Measurements from ENCODE around the gene HOXA13. TPM values are rescaled to one million over a fixed set of nuclear protein-coding genes. Genes with fewer than 3 reads are reported as not detected.

Gene HOXA13
- total RNA-seq, 2 experiments from 2014 or later: not detected

- DNase-seq (no peak), ATAC-seq (no peak)
- CTCF ChIA-PET: interaction anchor here (1.0 to 2.0 kb wide), 3 partner anchors 13 to 22 kb away, joined by 3 to 13 read pairs (median 4); no protein-coding TSS in a partner anchor
- Mint-ChIP-seq H3K9me3 (ENCODE audit: low read depth) (no peaks in the 10 kb centered on the region), H3K36me3 (no peaks in the 10 kb centered on the region), H3K4me1 (peaks cover 24% of the 10 kb centered on the region), H3K4me3 (no peak overlapping the region), H3K27ac (no peak overlapping the region), H3K27me3 (peaks cover 86% of the 10 kb centered on the region)
Measured at GRCh38 chr7:27182861-27183681, 16.8 kb downstream of the HOXA13 start.

GRCh38 chr7:27182285-27182841 is 17.5 kb downstream of the HOXA13 start:
- H3K27ac Mint-ChIP-seq: no peak overlapping the region
- no peaks in the 10 kb centered on the region for H3K9me3 Mint-ChIP-seq (ENCODE audit: low read depth)
- CTCF ChIA-PET: interaction anchor here (1.0 to 2.0 kb wide), 3 partner anchors 14 to 21 kb away, joined by 3 to 13 read pairs (median 4); no protein-coding TSS in a partner anchor
- H3K4me1 Mint-ChIP-seq: peaks cover 20% of the 10 kb centered on the region
- H3K36me3 Mint-ChIP-seq: no peaks in the 10 kb centered on the region
- H3K27me3 Mint-ChIP-seq: peaks cover 86% of the 10 kb centered on the region
- DNase-seq (no peak), ATAC-seq (no peak)
- no peak overlapping the region for H3K4me3 Mint-ChIP-seq

DNA sequence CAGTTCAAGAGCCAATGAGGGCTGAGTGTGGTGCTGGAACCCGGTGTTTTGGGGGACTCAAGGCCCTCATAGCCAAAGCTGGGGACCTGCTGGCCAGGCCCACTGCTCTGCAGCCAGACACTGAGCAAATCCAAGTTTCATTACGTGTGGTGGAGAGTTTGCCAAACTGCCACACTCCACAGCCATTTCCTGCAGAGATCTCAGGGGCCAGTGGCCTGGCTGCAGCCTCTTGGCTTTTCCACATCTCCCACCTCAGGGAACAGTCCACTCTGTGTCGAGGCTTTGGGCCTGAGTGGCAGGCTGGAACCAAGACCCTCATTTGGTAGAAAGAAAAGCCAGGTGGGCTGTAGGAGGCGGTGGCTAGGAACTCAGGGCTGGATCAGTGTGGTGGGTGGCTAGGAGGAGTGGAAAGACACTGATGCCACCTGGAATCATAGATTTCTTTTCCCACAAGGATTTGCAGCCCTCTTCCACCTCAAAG is 18.1 kb downstream of the HOXA13 start:
- DNase-seq (no peak), ATAC-seq (no peak)
- H3K36me3 Mint-ChIP-seq: no peaks in the 10 kb centered on the region

DNA sequence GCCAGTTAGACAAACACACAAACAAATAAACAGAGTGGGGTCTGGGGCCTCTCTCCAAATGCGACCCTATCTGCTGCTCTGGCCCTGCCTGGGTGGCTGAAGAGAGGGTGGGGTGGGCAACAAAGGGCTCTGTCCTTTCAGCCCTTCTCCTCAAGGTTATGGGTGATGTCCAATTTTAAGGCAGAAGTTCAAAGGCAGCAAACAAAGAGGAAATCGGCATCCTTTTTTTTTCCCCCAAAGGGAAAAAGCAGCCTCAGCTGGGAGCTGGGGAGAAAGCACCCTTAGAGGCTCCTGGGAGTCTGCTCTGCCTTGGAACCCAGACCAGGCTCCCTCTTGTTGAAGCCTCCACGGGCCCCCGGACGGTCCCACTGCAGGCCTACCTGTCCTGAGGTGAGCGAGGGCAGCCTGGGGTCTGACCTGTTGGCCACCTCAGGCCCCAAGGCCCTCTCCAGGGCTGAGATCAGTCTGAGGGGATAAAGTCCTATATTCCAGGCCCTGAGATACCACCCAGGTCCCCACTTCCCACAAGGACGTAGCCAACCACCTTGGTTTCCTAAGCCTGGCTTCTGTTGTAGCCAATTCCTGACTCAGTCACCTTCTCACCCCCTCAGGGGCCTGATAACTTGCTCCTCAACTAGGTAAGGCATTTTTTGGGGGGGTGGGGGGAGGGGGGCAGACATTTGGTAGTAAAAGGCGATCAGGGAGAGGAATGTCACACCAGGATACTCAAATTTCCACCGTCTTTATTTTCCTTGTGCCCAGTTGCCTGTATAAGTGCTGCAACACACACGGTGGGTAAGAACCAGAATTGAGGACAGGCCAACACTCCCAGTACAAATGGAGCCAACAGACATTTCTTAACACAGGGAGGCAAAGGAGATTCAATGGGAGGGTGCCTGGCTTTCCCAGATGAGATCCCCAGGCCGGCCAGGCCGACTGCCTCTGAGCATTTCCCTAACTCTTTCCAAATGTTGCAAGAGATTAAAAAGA is 19.2 kb downstream of the HOXA13 start:
- peaks cover 84% of the 10 kb centered on the region for H3K27me3 Mint-ChIP-seq
- H3K4me3 Mint-ChIP-seq: no peak overlapping the region
- H3K9me3 Mint-ChIP-seq (ENCODE audit: low read depth): no peaks in the 10 kb centered on the region
- CTCF ChIA-PET: interaction anchor here (1.0 to 2.4 kb wide), 11 partner anchors 10 to 1221 kb away, joined by 3 to 13 read pairs (median 6); no protein-coding TSS in a partner anchor
- no peak for DNase-seq
- no peaks in the 10 kb centered on the region for H3K36me3 Mint-ChIP-seq
- no peak overlapping the region for H3K27ac Mint-ChIP-seq
- H3K4me1 Mint-ChIP-seq: peaks cover 14% of the 10 kb centered on the region
- ATAC-seq: no peak

More for the DNA sequence above, 18.1 kb downstream of the HOXA13 start:
- no peaks in the 10 kb centered on the region for H3K9me3 Mint-ChIP-seq (ENCODE audit: low read depth)
- H3K4me1 Mint-ChIP-seq: peaks cover 20% of the 10 kb centered on the region
- no peak overlapping the region for H3K4me3 Mint-ChIP-seq
- CTCF ChIA-PET: interaction anchor here (1.2 kb wide), 1 partner anchor 19 kb away, joined by 4 read pairs; no protein-coding TSS in a partner anchor
- H3K27ac Mint-ChIP-seq: no peak overlapping the region
- H3K27me3 Mint-ChIP-seq: peaks cover 85% of the 10 kb centered on the region

DNA sequence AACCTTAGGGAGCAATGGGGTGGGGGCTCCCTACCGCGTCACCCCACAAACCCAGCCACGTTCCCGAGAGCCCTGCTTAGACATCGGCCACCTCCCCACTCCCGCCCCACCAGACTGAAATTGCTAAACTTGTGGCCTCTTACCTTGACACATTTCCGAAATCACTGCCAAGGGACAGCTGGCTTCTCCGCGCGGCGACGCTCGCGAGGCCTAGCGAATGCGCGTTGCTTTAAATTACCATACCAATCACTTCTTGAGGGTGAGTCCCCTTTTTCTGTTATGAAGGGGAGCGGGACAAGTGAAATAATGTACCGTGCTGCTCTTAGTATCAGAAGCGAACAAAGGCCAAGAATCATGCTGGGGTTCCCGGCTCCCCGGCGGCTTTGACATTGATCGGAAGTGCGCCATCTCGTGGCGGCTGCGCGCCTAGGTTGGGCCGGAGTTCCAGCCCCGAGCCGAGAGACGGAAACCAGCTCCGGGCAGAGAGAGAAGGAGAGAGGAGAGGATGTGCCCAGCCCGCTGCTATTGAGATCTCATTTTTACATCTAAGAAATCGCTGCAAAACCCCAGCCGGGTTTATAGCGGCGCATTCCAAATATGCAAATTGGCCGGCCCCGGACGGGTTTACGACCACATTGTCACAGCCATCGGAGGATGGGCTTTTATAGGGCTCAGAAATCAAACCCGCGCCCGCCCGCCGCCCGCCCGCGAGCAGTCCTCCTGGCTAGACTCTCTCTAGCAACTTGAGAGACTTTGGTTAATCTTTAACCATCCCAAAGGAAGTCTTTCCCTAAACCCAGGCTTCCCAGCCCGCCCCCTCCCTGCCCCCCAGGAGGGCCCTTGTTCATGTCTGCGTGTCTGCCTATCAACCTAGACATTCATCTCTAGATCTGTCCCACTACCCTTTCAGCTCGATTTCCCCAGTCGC is 20.1 kb downstream of the HOXA13 start:
- peak; percentile 58 for DNase-seq
- Mint-ChIP-seq H3K36me3 (no peaks in the 10 kb centered on the region), H3K4me1 (peaks cover 6% of the 10 kb centered on the region), H3K27me3 (peaks cover 82% of the 10 kb centered on the region), H3K4me3 (no peak overlapping the region), H3K9me3 (ENCODE audit: low read depth) (no peaks in the 10 kb centered on the region), H3K27ac (no peak overlapping the region)
- CTCF ChIA-PET: interaction anchor here (0.9 to 2.4 kb wide), 16 partner anchors 7 to 1287 kb away, joined by 3 to 13 read pairs (median 4); no protein-coding TSS in a partner anchor
- peak; percentile 68 for ATAC-seq

- H3K27me3 Mint-ChIP-seq: peaks cover 82% of the 10 kb centered on the region
- ATAC-seq (no peak), DNase-seq (no peak)
- H3K4me1 Mint-ChIP-seq: peaks cover 4% of the 10 kb centered on the region
- CTCF ChIA-PET: interaction anchor here (0.9 to 2.4 kb wide), 13 partner anchors 8 to 1286 kb away, joined by 3 to 13 read pairs (median 4); no protein-coding TSS in a partner anchor
- H3K4me3 Mint-ChIP-seq: no peak overlapping the region
- no peaks in the 10 kb centered on the region for H3K9me3 Mint-ChIP-seq (ENCODE audit: low read depth)
- H3K27ac Mint-ChIP-seq: no peak overlapping the region
- H3K36me3 Mint-ChIP-seq: no peaks in the 10 kb centered on the region
Measured at GRCh38 chr7:27179030-27179429, 20.9 kb downstream of the HOXA13 start.

GRCh38 chr7:27178366-27178765 is 21.5 kb downstream of the HOXA13 start:
- Mint-ChIP-seq H3K36me3 (no peaks in the 10 kb centered on the region), H3K9me3 (ENCODE audit: low read depth) (no peaks in the 10 kb centered on the region), H3K4me1 (peaks cover 4% of the 10 kb centered on the region), H3K27me3 (peaks cover 77% of the 10 kb centered on the region), H3K4me3 (no peak overlapping the region), H3K27ac (no peak overlapping the region)
- DNase-seq (no peak), ATAC-seq (no peak)
- CTCF ChIA-PET: interaction anchor here (1.7 to 2.4 kb wide), 4 partner anchors 8 to 18 kb away, joined by 4 to 13 read pairs (median 10); no protein-coding TSS in a partner anchor

DNA sequence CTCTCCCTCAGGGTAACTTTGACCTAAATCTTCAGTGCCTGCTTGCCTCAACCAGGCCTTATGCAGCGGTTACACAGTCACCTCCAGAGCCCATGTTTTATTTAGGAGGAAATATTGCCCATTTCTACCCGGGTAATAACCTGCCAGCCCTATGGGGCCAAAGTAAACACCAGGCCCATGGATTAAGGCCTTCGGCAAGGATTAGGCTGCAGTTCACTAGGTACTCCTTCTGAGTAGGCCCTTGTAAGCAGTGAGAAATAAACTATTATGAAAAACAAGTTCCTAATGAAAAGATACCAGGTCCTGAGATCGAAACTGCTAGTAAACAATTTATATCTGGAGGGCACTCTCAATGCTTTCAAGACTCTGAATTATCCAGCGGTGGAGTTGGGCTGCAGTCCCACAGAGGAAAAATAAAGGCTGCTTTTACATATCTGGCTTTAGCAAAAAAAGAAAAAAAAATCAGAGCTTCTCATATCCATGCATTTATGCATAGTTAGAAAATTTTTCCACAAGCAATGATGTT is 22.0 kb downstream of the HOXA13 start:
- Mint-ChIP-seq H3K4me1 (peaks cover 4% of the 10 kb centered on the region), H3K9me3 (ENCODE audit: low read depth) (no peaks in the 10 kb centered on the region), H3K4me3 (no peak overlapping the region), H3K36me3 (no peaks in the 10 kb centered on the region), H3K27me3 (peaks cover 74% of the 10 kb centered on the region), H3K27ac (no peak overlapping the region)
- DNase-seq (no peak), ATAC-seq (no peak)
- CTCF ChIA-PET: interaction anchor here (1.7 kb wide), 1 partner anchor 9 kb away, joined by 4 read pairs; no protein-coding TSS in a partner anchor

DNA sequence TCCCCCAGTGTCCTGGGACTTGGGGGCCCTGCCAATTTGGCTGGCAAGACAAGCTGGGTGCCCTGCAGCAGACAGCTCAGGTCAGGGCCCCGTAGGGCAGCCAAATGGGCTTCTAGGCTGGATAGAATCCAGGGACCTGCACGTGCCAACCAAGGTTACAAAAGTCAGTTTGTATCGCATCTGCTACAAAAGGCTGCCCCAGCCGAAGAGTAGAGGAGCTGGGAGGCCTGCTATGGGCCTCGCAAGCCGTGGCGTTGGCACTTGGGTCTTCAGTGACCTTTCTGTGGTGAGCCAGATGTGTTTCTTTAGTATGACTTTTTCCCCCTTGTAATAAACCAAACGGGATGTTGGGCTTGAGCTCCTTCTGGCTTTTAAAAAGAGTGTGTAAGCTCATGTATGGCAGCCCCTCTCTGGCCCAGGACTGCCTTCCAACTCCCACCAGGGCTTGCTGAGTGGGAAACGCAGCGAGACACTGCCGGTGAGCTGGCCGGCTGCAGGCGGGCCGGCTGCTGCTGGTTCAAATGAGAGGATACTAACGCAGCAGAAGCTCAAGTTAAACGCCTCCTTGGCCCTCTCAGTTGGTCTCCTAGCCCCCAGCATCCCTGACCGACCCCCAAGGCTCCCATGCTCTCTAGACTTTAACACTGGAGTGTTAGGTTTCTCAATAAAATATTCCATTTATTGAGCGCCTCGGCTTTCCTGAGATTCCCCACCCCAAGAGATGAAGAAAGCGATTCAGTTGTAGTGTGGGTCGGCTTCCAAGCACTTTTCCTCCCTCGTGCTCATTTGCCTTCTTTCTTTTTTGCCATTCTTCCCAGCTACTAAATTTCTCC is 22.7 kb downstream of the HOXA13 start:
- no peak for DNase-seq
- H3K27me3 Mint-ChIP-seq: peaks cover 74% of the 10 kb centered on the region
- H3K27ac Mint-ChIP-seq: no peak overlapping the region
- H3K9me3 Mint-ChIP-seq (ENCODE audit: low read depth): no peaks in the 10 kb centered on the region
- CTCF ChIA-PET: interaction anchor here (0.9 to 1.9 kb wide), 2 partner anchors 11 to 16 kb away, joined by 3 to 7 read pairs; no protein-coding TSS in a partner anchor
- peaks cover 5% of the 10 kb centered on the region for H3K4me1 Mint-ChIP-seq
- ATAC-seq: no peak
- no peaks in the 10 kb centered on the region for H3K36me3 Mint-ChIP-seq
- H3K4me3 Mint-ChIP-seq: no peak overlapping the region

- Mint-ChIP-seq H3K27me3 (peaks cover 75% of the 10 kb centered on the region), H3K4me3 (no peak overlapping the region), H3K36me3 (peaks cover 2% of the 10 kb centered on the region), H3K27ac (no peak overlapping the region), H3K9me3 (ENCODE audit: low read depth) (no peaks in the 10 kb centered on the region), H3K4me1 (peaks cover 9% of the 10 kb centered on the region)
- ATAC-seq (no peak), DNase-seq (no peak)
- CTCF ChIA-PET: interaction anchor here (0.9 to 1.9 kb wide), 2 partner anchors 12 to 16 kb away, joined by 3 to 7 read pairs; no protein-coding TSS in a partner anchor
Measured at GRCh38 chr7:27176524-27176845, 23.4 kb downstream of the HOXA13 start.

Data from activated CD8-positive, alpha-beta memory T cell treated with anti-CD3 and anti-CD28 coated beads, Interleukin-2, amount 10 ng/mL, durations not matched to agents 7 days and 5 days (primary cell).